Measurements from ENCODE around the gene CACNA1F.
A peak's percentile ranks its signal among the peaks of the same experiment; 100 is the strongest.

CACNA1F gene

DNA sequence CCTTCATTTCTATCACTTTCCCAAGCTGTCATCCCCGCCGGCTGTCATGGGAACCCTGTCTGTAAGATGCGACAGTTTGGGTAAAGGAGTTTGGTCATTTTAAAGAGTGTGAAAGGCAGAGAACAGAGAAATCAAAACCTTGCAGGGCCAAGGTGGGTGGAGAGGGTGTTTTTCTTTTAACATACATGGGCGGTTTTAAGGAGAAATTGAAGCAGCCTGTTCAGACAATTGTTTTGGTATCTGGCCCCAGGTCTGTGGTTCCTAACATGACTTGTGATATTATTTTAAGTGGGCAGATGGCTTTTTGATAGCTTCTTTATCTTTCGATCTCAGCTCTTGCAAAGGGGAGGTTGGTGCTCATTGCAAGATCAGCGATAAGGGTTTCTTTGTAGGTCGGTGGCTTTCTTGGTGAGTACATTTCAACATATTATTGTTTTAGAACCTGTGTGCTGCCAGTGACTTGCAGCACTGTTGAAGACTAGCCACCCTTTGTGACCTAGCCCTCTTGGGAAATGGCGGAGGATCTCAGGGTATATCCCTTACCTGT lies 40.1 kb upstream of the CACNA1F start:
- in situ Hi-C loops (cut with MboI; ENCODE audit: low pct_unique_long_range_greater_than_20kb, low sequenced_read_pairs, unreplicated experiment) = no loop called here
- no peak for TF ChIP-seq CTCF (IDR thresholded peaks at IDR 0.05; ENCODE audit: extremely low read depth, insufficient read depth, missing control alignments)
- DNase-seq (ENCODE audit: low spot score) = no peak

- TF ChIP-seq CTCF (IDR thresholded peaks at IDR 0.05; ENCODE audit: extremely low read depth, insufficient read depth, missing control alignments) = no peak
- in situ Hi-C loops (cut with MboI; ENCODE audit: low pct_unique_long_range_greater_than_20kb, low sequenced_read_pairs, unreplicated experiment) = no loop called here
- no peak for DNase-seq (ENCODE audit: low spot score)
Observed at GRCh38 chrX:49272421-49272820, 39.3 kb upstream of the CACNA1F start.

- in situ Hi-C loops (cut with MboI; ENCODE audit: low pct_unique_long_range_greater_than_20kb, low sequenced_read_pairs, unreplicated experiment) = no loop called here
- TF ChIP-seq CTCF (IDR thresholded peaks at IDR 0.05; ENCODE audit: extremely low read depth, insufficient read depth, missing control alignments) = no peak
- no peak for DNase-seq (ENCODE audit: low spot score)
Observed at GRCh38 chrX:49271341-49271740, 38.2 kb upstream of the CACNA1F start.

DNA sequence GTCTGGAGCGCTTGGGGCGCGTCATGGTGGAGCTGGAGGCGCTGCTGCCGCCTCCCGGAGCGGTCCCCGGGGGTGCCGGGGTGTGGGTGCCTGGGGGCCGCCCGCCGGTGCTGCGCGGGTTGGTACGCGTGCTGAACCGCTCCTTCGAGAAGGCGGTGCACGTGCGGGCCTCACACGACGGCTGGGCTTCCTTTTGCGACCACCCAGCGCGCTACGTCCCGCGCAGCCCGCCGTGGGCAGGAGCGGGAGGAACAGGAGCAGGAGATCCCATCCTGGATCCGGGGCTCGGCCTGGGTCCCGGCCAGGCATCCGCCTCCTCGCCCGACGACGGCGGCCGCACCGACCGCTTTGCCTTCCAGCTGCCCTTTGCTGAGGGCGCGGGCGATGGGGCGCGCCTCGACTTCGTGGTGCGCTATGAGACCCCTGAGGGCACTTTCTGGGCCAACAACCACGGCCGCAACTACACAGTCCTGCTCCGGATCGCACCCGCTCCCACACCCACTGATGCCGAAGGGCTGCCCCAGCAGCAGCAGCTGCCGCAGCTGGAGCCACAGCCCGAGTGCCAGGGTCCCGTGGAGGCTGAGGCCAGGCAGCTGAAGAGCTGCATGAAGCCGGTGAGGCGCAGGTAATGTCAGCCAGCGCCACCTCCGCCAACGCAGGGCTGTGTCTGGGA lies 37.2 kb upstream of the CACNA1F start:
- TF ChIP-seq CTCF (IDR thresholded peaks at IDR 0.05; ENCODE audit: extremely low read depth, insufficient read depth, missing control alignments) = no peak
- in situ Hi-C loops (cut with MboI; ENCODE audit: low pct_unique_long_range_greater_than_20kb, low sequenced_read_pairs, unreplicated experiment) = no loop called here
- no peak for DNase-seq (ENCODE audit: low spot score)

GRCh38 chrX:49269767-49270248 lies 36.7 kb upstream of the CACNA1F start, which contains the start of gene PPP1R3F:
Gene PPP1R3F, plus strand, starts transcription at chrX:49269793. Its CDS starts 77 bp downstream, at chrX:49269870.
- DNase-seq (ENCODE audit: low spot score) = no peak
- no peak for TF ChIP-seq CTCF (IDR thresholded peaks at IDR 0.05; ENCODE audit: extremely low read depth, insufficient read depth, missing control alignments)
- in situ Hi-C loops (cut with MboI; ENCODE audit: low pct_unique_long_range_greater_than_20kb, low sequenced_read_pairs, unreplicated experiment) = no loop called here

DNA sequence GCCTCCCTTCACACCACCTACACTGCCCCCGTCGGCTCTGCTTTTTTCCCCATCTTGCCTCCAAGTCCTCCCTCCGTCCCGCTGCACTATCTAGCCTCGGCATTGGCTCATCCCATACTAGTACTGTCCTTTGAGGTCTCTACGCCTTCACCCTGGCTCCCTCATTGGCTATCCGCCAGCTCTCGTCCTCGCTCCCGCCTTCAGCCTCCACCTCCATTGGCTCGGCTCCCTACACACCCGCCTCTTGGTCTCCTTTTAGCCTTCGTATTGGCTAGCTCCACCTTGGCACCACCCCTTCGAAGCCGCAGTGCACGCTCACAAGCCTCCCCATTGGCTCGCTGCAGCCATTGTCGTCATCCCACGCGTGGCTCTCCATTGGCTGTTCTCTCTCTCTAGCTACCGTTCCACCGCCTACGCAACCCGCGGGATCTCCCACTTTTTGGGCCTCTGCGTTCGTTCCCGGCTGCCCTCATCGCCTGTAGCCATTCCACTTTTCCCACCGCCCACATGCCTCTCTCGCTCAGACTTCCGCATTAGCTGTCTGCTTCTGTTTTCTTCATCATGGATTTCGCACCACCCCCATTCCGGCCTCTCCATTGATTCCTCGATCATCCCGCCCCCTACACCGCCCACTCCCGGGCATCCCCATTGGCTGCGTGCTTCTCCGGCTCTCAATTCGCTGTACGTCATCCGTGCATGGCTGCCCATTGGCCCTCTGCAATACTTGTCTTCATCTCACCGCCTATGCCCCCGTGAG lies 36.0 kb upstream of the CACNA1F start:
- TF ChIP-seq CTCF (IDR thresholded peaks at IDR 0.05; ENCODE audit: extremely low read depth, insufficient read depth, missing control alignments) = no peak
- peak; percentile 92 for DNase-seq (ENCODE audit: low spot score)
- in situ Hi-C loops (cut with MboI; ENCODE audit: low pct_unique_long_range_greater_than_20kb, low sequenced_read_pairs, unreplicated experiment) = no loop called here
